Naive thymus-derived CD4-positive, alpha-beta T cell (primary cell): ENCODE data around the gene ATP11A. TPM values are rescaled to one million over a fixed set of nuclear protein-coding genes. Genes with fewer than 3 reads are reported as not detected.
"Not testable (repeated sequence)": the region's sequence is repeated elsewhere in the genome, so short reads cannot be mapped to it uniquely, and the experiment has no call there.

Experiments used
- ATAC-seq: fragments of 150-1000 bp; cut with Tn5 transposase; 2 replicates; pipeline ENCODE4 v1.10.0; 2021; ENCODE audit warnings: mild to moderate bottlenecking, moderate library complexity
- CTCF ChIA-PET: fragments of 350-600 bp; sonication (Branson Sonifier 250); formaldehyde crosslinking; loops from one replicate; lab custom pipeline; 2021; ENCODE audit warnings: antibody characterized with exemption; lab: Charles Lee
- POLR2A ChIA-PET: fragments of 350-600 bp; sonication (Branson Sonifier 250); formaldehyde crosslinking; loops from one replicate; lab custom pipeline; 2021; ENCODE audit warnings: antibody characterized with exemption, inconsistent platforms; lab: Charles Lee
- DNase-seq, 9 donors: peaks; one replicate each; pipeline versions ENCODE4 v3.0.0 to v3.0.0-alpha.2; 2020 to 2022; ENCODE audit warnings: mixed read lengths in 1 of 9
- H3K27ac ChIP-seq: one replicate; pipeline ENCODE4 v1.7.0; 2013; ENCODE audit warnings: mild to moderate bottlenecking, low read depth, low read length, moderate library complexity
- H3K27me3 ChIP-seq, 2 donors: one replicate each; pipeline ENCODE4 v1.7.0; 2013; ENCODE audit warnings: low read length in 2 of 2, mild to moderate bottlenecking in 2 of 2, moderate library complexity in 2 of 2; ENCODE audit not compliant: control insufficient read depth in 2 of 2, insufficient read depth in 2 of 2
- H3K36me3 ChIP-seq, 3 experiments: 1 replicate in 2 of 3; 2 replicates in 1 of 3; pipeline ENCODE4 v1.7.0; 2013; ENCODE audit warnings: low read length in 3 of 3, mild to moderate bottlenecking in 3 of 3, moderate library complexity in 1 of 3; ENCODE audit not compliant: insufficient read depth in 3 of 3, control insufficient read depth in 2 of 3
- H3K4me1 ChIP-seq, 2 donors: one replicate each; pipeline ENCODE4 v1.7.0; 2013; ENCODE audit warnings: low read length in 2 of 2, mild to moderate bottlenecking in 2 of 2, moderate library complexity in 1 of 2; ENCODE audit not compliant: control insufficient read depth in 2 of 2, insufficient read depth in 2 of 2
- H3K4me3 ChIP-seq: 2 replicates; pipeline ENCODE4 v1.7.0; 2013; ENCODE audit warnings: mild to moderate bottlenecking, low read length
- H3K9me3 ChIP-seq, 3 experiments: 1 replicate in 2 of 3; 2 replicates in 1 of 3; pipeline ENCODE4 v1.7.0; 2013; ENCODE audit warnings: low read length in 3 of 3; ENCODE audit not compliant: control insufficient read depth in 2 of 3
- H3K27ac Mint-ChIP-seq, 9 donors: one replicate each; pipeline ENCODE4 v1.8.0; 2020 to 2022; ENCODE audit warnings: mixed read lengths in 9 of 9, mild to moderate bottlenecking in 8 of 9, moderate library complexity in 5 of 9, inconsistent platforms in 2 of 9
- H3K27me3 Mint-ChIP-seq, 5 donors: one replicate each; pipeline ENCODE4 v1.8.0; 2021 to 2022; ENCODE audit warnings: mixed read lengths in 5 of 5, mild to moderate bottlenecking in 1 of 5
- H3K36me3 Mint-ChIP-seq, 5 donors: one replicate each; pipeline ENCODE4 v1.8.0; 2020 to 2022; ENCODE audit warnings: mixed read lengths in 5 of 5, mild to moderate bottlenecking in 3 of 5, inconsistent platforms in 1 of 5
- H3K4me1 Mint-ChIP-seq, 7 donors: one replicate each; pipeline ENCODE4 v1.8.0; 2020 to 2022; ENCODE audit warnings: mixed read lengths in 7 of 7, mild to moderate bottlenecking in 3 of 7, inconsistent platforms in 1 of 7
- H3K4me3 Mint-ChIP-seq, 10 donors: one replicate each; pipeline ENCODE4 v1.8.0; 2020 to 2022; ENCODE audit warnings: mild to moderate bottlenecking in 10 of 10, mixed read lengths in 10 of 10, moderate library complexity in 6 of 10, inconsistent platforms in 2 of 10
- H3K9me3 Mint-ChIP-seq, 11 donors: one replicate each; pipeline ENCODE4 v1.8.0; 2020 to 2022; ENCODE audit warnings: mixed read lengths in 11 of 11, mild to moderate bottlenecking in 4 of 11, inconsistent platforms in 1 of 11, moderate library complexity in 1 of 11
- intact Hi-C, 2 donors: fragments of 100-400 bp; cut with micrococcal nuclease; formaldehyde crosslinking; loops; one replicate each; pipeline ENCODE4 v1.15.1; 2023
- polyA plus RNA-seq, 2 donors: library from polyadenylated mRNA; unstranded; fragments of 300-500 nt; fragmentation: Illumina TruSeq; gene quantifications; one replicate each; pipeline ENCODE4 v1.2.3, GENCODE V29; 2021
- total RNA-seq, 6 experiments: library from RNA in 5 of 6; stranded (reverse) in 5 of 6; gene quantifications; 1 replicate in 5 of 6; 2 replicates in 1 of 6; pipeline ENCODE4 v1.2.3 and lab custom pipeline; 2021 to 2026

Gene ATP11A
- total and polyA plus RNA-seq, 7 experiments from 2014 or later, result 4.3 to 111 (median 58.5) TPM

- intact Hi-C loops, result no loop called here
- H3K27ac Mint-ChIP-seq, result no peak overlapping the region
- DNase-seq, result no peak
- H3K4me3 Mint-ChIP-seq, result no peak overlapping the region
- no peaks in the 10 kb centered on the region for H3K27me3 Mint-ChIP-seq
- H3K27me3 ChIP-seq, result no peaks in the 10 kb centered on the region
- no peak overlapping the region for H3K27ac ChIP-seq
- no peak for ATAC-seq
- POLR2A ChIA-PET, result no interaction called here
- no peaks in the 10 kb centered on the region for H3K9me3 ChIP-seq
- peaks cover under 1 to 8% (median 3%) of the 10 kb centered on the region in 7 donors for H3K4me1 Mint-ChIP-seq
- CTCF ChIA-PET, result no interaction called here
- no peak overlapping the region for H3K4me3 ChIP-seq
- peaks cover 0 to 5% (median 1%) of the 10 kb centered on the region in 11 donors for H3K9me3 Mint-ChIP-seq
- peaks cover 12 to 58% (median 28%) of the 10 kb centered on the region in 5 donors for H3K36me3 Mint-ChIP-seq
- H3K36me3 ChIP-seq, result peaks cover 0 to 67% (median 0%) of the 10 kb centered on the region in 3 experiments
- H3K4me1 ChIP-seq, result no peaks in the 10 kb centered on the region
Measured at GRCh38 chr13:112880221-112880641, 190.4 kb downstream of the ATP11A start.

GRCh38 chr13:112880976-112881540 lies 191.2 kb downstream of the ATP11A start:
- CTCF ChIA-PET, result no interaction called here
- Mint-ChIP-seq H3K9me3 (peaks cover 0 to 1% (median 0%) of the 10 kb centered on the region in 11 donors), H3K27ac (no peak overlapping the region), H3K27me3 (no peaks in the 10 kb centered on the region), H3K4me1 (peaks cover 0 to 4% (median 0%) of the 10 kb centered on the region in 7 donors), H3K4me3 (no peak overlapping the region), H3K36me3 (peaks cover 5 to 50% (median 24%) of the 10 kb centered on the region in 5 donors)
- no peaks in the 10 kb centered on the region for H3K27me3 ChIP-seq
- no peaks in the 10 kb centered on the region for H3K9me3 ChIP-seq
- intact Hi-C loops, result no loop called here
- DNase-seq (no peak), ATAC-seq (no peak)
- H3K4me3 ChIP-seq, result no peak overlapping the region
- POLR2A ChIA-PET, result no interaction called here
- no peak overlapping the region for H3K27ac ChIP-seq
- peaks cover 0 to 65% (median 0%) of the 10 kb centered on the region in 3 experiments for H3K36me3 ChIP-seq
- H3K4me1 ChIP-seq, result no peaks in the 10 kb centered on the region

GRCh38 chr13:112881656-112882554 lies 192.1 kb downstream of the ATP11A start:
- H3K4me1 Mint-ChIP-seq, result peaks cover 0 to 4% (median 0%) of the 10 kb centered on the region in 7 donors
- Histone ChIP-seq H3K9me3 (no peaks in the 10 kb centered on the region), H3K36me3 (peaks cover 0 to 56% (median 0%) of the 10 kb centered on the region in 3 experiments), H3K4me1 (no peaks in the 10 kb centered on the region), H3K27me3 (no peaks in the 10 kb centered on the region), H3K27ac (no peak overlapping the region), H3K4me3 (no peak overlapping the region)
- ATAC-seq (no peak), DNase-seq (no peak)
- H3K4me3 Mint-ChIP-seq, result no peak overlapping the region
- H3K36me3 Mint-ChIP-seq, result peaks cover 5 to 45% (median 24%) of the 10 kb centered on the region in 5 donors
- peaks cover 0 to 1% (median 0%) of the 10 kb centered on the region in 11 donors for H3K9me3 Mint-ChIP-seq
- H3K27me3 Mint-ChIP-seq, result no peaks in the 10 kb centered on the region
- ChIA-PET CTCF (no interaction called here), POLR2A (no interaction called here)
- H3K27ac Mint-ChIP-seq, result no peak overlapping the region
- intact Hi-C loops, result no loop called here

- no peaks in the 10 kb centered on the region for H3K9me3 ChIP-seq
- peaks cover 0 to 4% (median 0%) of the 10 kb centered on the region in 7 donors for H3K4me1 Mint-ChIP-seq
- no peaks in the 10 kb centered on the region for H3K4me1 ChIP-seq
- DNase-seq (no peak), ATAC-seq (no peak)
- no peaks in the 10 kb centered on the region for H3K27me3 Mint-ChIP-seq
- H3K27ac ChIP-seq, result no peak overlapping the region
- H3K36me3 Mint-ChIP-seq, result peaks cover 5 to 41% (median 24%) of the 10 kb centered on the region in 5 donors
- ChIA-PET CTCF (no interaction called here), POLR2A (no interaction called here)
- no peaks in the 10 kb centered on the region for H3K27me3 ChIP-seq
- H3K9me3 Mint-ChIP-seq, result peaks cover 0 to 1% (median 0%) of the 10 kb centered on the region in 11 donors
- no peak overlapping the region for H3K4me3 ChIP-seq
- intact Hi-C loops, result no loop called here
- H3K4me3 Mint-ChIP-seq, result no peak overlapping the region
- no peak overlapping the region for H3K27ac Mint-ChIP-seq
- H3K36me3 ChIP-seq, result peaks cover 0 to 50% (median 0%) of the 10 kb centered on the region in 3 experiments
Measured at GRCh38 chr13:112882555-112883024, 192.8 kb downstream of the ATP11A start.

- H3K4me1 ChIP-seq, result no peaks in the 10 kb centered on the region
- no peak overlapping the region for H3K27ac ChIP-seq
- Mint-ChIP-seq H3K36me3 (peaks cover 5 to 36% (median 19%) of the 10 kb centered on the region in 5 donors), H3K9me3 (peaks cover 0 to 1% (median 0%) of the 10 kb centered on the region in 11 donors), H3K4me3 (no peak overlapping the region), H3K27ac (no peak overlapping the region), H3K4me1 (peaks cover 0 to 2% (median 0%) of the 10 kb centered on the region in 7 donors), H3K27me3 (no peaks in the 10 kb centered on the region)
- H3K27me3 ChIP-seq, result no peaks in the 10 kb centered on the region
- ChIA-PET CTCF (no interaction called here), POLR2A (no interaction called here)
- H3K9me3 ChIP-seq, result no peaks in the 10 kb centered on the region
- intact Hi-C loops, result no loop called here
- peaks cover 0 to 45% (median 0%) of the 10 kb centered on the region in 3 experiments for H3K36me3 ChIP-seq
- no peak for ATAC-seq
- H3K4me3 ChIP-seq, result no peak overlapping the region
- no peak for DNase-seq
Measured at GRCh38 chr13:112883241-112883945, 193.6 kb downstream of the ATP11A start.

- H3K4me3 ChIP-seq, H3K27me3 ChIP-seq, CTCF ChIA-PET, H3K4me1 ChIP-seq, H3K4me3 Mint-ChIP-seq, DNase-seq, H3K9me3 ChIP-seq, ATAC-seq, H3K27ac Mint-ChIP-seq, POLR2A ChIA-PET, H3K27me3 Mint-ChIP-seq, H3K27ac ChIP-seq, H3K4me1 Mint-ChIP-seq, H3K9me3 Mint-ChIP-seq, intact Hi-C loops: not testable (repeated sequence)
- H3K36me3 ChIP-seq, result peaks cover 0 to 35% (median 0%) of the 10 kb centered on the region in 3 experiments
- H3K36me3 Mint-ChIP-seq, result peaks cover 5 to 24% (median 13%) of the 10 kb centered on the region in 5 donors
Measured at GRCh38 chr13:112884700-112885099, 194.9 kb downstream of the ATP11A start.
